IMR-90 (cell line): ENCODE results near the gene FCRL2. TPM values are rescaled to one million over a fixed set of nuclear protein-coding genes. Genes with fewer than 3 reads are reported as not detected.

Experiments
- ATAC-seq: fragments of 200-7000 bp; cut with Tn5 transposase; 2 replicates; pipeline ENCODE4 v1.9.1; 2020; ENCODE audit warnings: low read depth, mild to moderate bottlenecking, moderate library complexity
- BruUV-seq: library from RNA; stranded (reverse); fragments of 400-500 nt; replicated peaks from 2 replicates; lab custom pipeline; 2021; lab: Mats Ljungman, UMichigan
- CTCF ChIA-PET: fragments of 300-600 bp; formaldehyde crosslinking; extraction: SDS; loops from one replicate; lab custom pipeline; 2021; ENCODE audit warnings: antibody characterized with exemption; lab: Yijun Ruan, JAX
- POLR2A ChIA-PET: fragments of 300-600 bp; sonication (Branson Sonifier 250); formaldehyde crosslinking; loops from one replicate; lab custom pipeline; 2022; ENCODE audit warnings: antibody characterized with exemption; ENCODE audit not compliant: unreplicated experiment; lab: Charles Lee
- DNase-seq: peaks from one replicate; pipeline ENCODE4 v3.0.0; 2013
- H2AFZ ChIP-seq: replicated peaks from 2 replicates; pipeline ENCODE3; 2013; ENCODE audit warnings: low read length, mild to moderate bottlenecking; ENCODE audit not compliant: poor library complexity
- H2AK5ac ChIP-seq: 2 replicates; pipeline ENCODE4 v1.6.1; 2013; ENCODE audit warnings: low read depth, low read length, inconsistent platforms
- H2AK9ac ChIP-seq: replicated peaks from 2 replicates; pipeline ENCODE3; 2013; ENCODE audit warnings: mild to moderate bottlenecking, low read depth, low read length, moderate library complexity; ENCODE audit not compliant: poor library complexity
- H2BK120ac ChIP-seq: 2 replicates; pipeline ENCODE4 v1.6.1; 2013; ENCODE audit warnings: low read depth, low read length, inconsistent platforms
- H2BK15ac ChIP-seq: 3 replicates; pipeline ENCODE4 v1.6.1; 2013; ENCODE audit warnings: low read depth, low read length, inconsistent platforms
- H2BK20ac ChIP-seq: 2 replicates; pipeline ENCODE4 v1.6.1; 2013; ENCODE audit warnings: low read depth, mild to moderate bottlenecking, inconsistent platforms, low read length, moderate library complexity
- H2BK5ac ChIP-seq: 2 replicates; pipeline ENCODE4 v1.6.1; 2013; ENCODE audit warnings: mild to moderate bottlenecking, low read depth, low read length, inconsistent platforms; ENCODE audit not compliant: poor library complexity, severe bottlenecking
- H3K14ac ChIP-seq: replicated peaks from 2 replicates; pipeline ENCODE4 v1.6.1; 2013; ENCODE audit warnings: low read depth, low read length, inconsistent platforms
- H3K18ac ChIP-seq: 2 replicates; pipeline ENCODE4 v1.6.1; 2013; ENCODE audit warnings: low read depth, low read length, control low read depth
- H3K23ac ChIP-seq: 2 replicates; pipeline ENCODE4 v1.6.1; 2013; ENCODE audit warnings: low read depth, low read length, inconsistent platforms
- H3K27ac ChIP-seq: 2 replicates; pipeline ENCODE4 v1.5.1; 2013; ENCODE audit warnings: mild to moderate bottlenecking, control low read depth, low read length; ENCODE audit not compliant: insufficient read depth
- H3K27me3 ChIP-seq: 2 replicates; pipeline ENCODE4 v1.6.1; 2013; ENCODE audit warnings: low read length; ENCODE audit not compliant: control insufficient read depth, insufficient read depth
- H3K36me3 ChIP-seq: 2 replicates; pipeline ENCODE4 v1.6.1; 2013; ENCODE audit warnings: low read length, mixed read lengths; ENCODE audit not compliant: control insufficient read depth, insufficient read depth
- H3K4ac ChIP-seq: 2 replicates; pipeline ENCODE4 v1.6.1; 2013; ENCODE audit warnings: low read depth, low read length, inconsistent platforms
- H3K4me1 ChIP-seq: 2 replicates; pipeline ENCODE4 v1.6.1; 2013; ENCODE audit warnings: low read length, mixed read lengths; ENCODE audit not compliant: control insufficient read depth, insufficient read depth
- H3K4me2 ChIP-seq: 2 replicates; pipeline ENCODE4 v1.6.1; 2013; ENCODE audit warnings: low read depth, mild to moderate bottlenecking, control low read depth, low read length, moderate library complexity
- H3K4me3 ChIP-seq: 2 replicates; pipeline ENCODE4 v1.5.1; 2013; ENCODE audit warnings: low read depth, mild to moderate bottlenecking, control low read depth, low read length, moderate library complexity; ENCODE audit not compliant: insufficient read depth
- H3K56ac ChIP-seq: 2 replicates; pipeline ENCODE4 v1.6.1; 2013; ENCODE audit warnings: low read length, inconsistent platforms; ENCODE audit not compliant: insufficient read depth; ENCODE audit errors: extremely low read depth
- H3K79me1 ChIP-seq, 2 experiments: 2 replicates each; pipeline ENCODE4 v1.6.1; 2013; ENCODE audit warnings: low read length in 2 of 2, inconsistent platforms in 1 of 2, low read depth in 1 of 2
- H3K9ac ChIP-seq: 2 replicates; pipeline ENCODE4 v1.6.1; 2013; ENCODE audit warnings: low read depth, low read length, control low read depth
- H3K9me1 ChIP-seq: 2 replicates; pipeline ENCODE4 v1.6.1; 2013; ENCODE audit warnings: low read length, inconsistent platforms; ENCODE audit not compliant: insufficient read depth
- H3K9me3 ChIP-seq: 2 replicates; pipeline ENCODE4 v1.6.1; 2013; ENCODE audit warnings: low read length; ENCODE audit not compliant: control insufficient read depth, insufficient read depth
- H4K20me1 ChIP-seq: 2 replicates; pipeline ENCODE4 v1.6.1; 2013; ENCODE audit warnings: low read length, inconsistent platforms; ENCODE audit not compliant: insufficient read depth
- H4K5ac ChIP-seq: 2 replicates; pipeline ENCODE4 v1.6.1; 2013; ENCODE audit warnings: mild to moderate bottlenecking, low read depth, low read length, control low read depth
- H4K8ac ChIP-seq, 2 experiments: 2 replicates each; pipeline ENCODE4 v1.6.1; 2013; ENCODE audit warnings: low read depth in 2 of 2, low read length in 2 of 2, control low read depth in 1 of 2, inconsistent platforms in 1 of 2
- H4K91ac ChIP-seq: 2 replicates; pipeline ENCODE4 v1.6.1; 2013; ENCODE audit warnings: low read depth, low read length, inconsistent platforms; ENCODE audit not compliant: insufficient read depth
- CHD1 ChIP-seq: IDR thresholded peaks from 2 replicates; pipeline ENCODE4 v1.6.1; 2012; ENCODE audit warnings: low read depth, low read length, improper control_type of control experiment
- MXI1 ChIP-seq: IDR thresholded peaks from 2 replicates; pipeline ENCODE4 v1.6.1; 2012; ENCODE audit warnings: low read depth, mild to moderate bottlenecking, low read length, moderate library complexity, borderline replicate concordance
- RCOR1 ChIP-seq: IDR thresholded peaks from 2 replicates; pipeline ENCODE4 v1.6.1; 2012; ENCODE audit warnings: mild to moderate bottlenecking, low read length, improper control_type of control experiment; ENCODE audit not compliant: insufficient replicate concordance
- RFX5 ChIP-seq: IDR thresholded peaks from 2 replicates; pipeline ENCODE4 v1.8.0; 2012; ENCODE audit warnings: low read depth, mild to moderate bottlenecking, low read length, moderate library complexity
- dilution Hi-C: fragments of 300-500 bp; cut with HindIII; formaldehyde crosslinking; loops from one replicate; pipeline ENCODE4 v1.14.3; 2018; ENCODE audit warnings: low sequenced_read_pairs; ENCODE audit not compliant: unreplicated experiment
- in situ Hi-C: fragments of 300-500 bp; cut with MboI; formaldehyde crosslinking; loops from 3 replicates; pipeline ENCODE4 v1.14.3; 2019; ENCODE audit warnings: low sequenced_read_pairs, inconsistent platforms, mixed read lengths
- intact Hi-C: fragments of 100-400 bp; cut with micrococcal nuclease; formaldehyde crosslinking; loops from 2 replicates; pipeline ENCODE4 v1.10.0; 2022
- polyA plus RNA-seq, 3 experiments: library from polyadenylated mRNA; depleted of rRNA; stranded (reverse); fragments of >200 nt; gene quantifications; 2 replicates each; pipeline ENCODE4 v1.2.3, GENCODE V29; 2012; ENCODE audit warnings: low replicate concordance in 1 of 3
- total RNA-seq: library from RNA; depleted of rRNA; stranded (reverse); fragments of >200 nt; gene quantifications from 2 replicates; pipeline ENCODE4 v1.2.3, GENCODE V29; 2012

The FCRL2 gene
- total and polyA plus RNA-seq, 2 of the 4 experiments (the other 2 are of a cell fraction), result not detected

DNA sequence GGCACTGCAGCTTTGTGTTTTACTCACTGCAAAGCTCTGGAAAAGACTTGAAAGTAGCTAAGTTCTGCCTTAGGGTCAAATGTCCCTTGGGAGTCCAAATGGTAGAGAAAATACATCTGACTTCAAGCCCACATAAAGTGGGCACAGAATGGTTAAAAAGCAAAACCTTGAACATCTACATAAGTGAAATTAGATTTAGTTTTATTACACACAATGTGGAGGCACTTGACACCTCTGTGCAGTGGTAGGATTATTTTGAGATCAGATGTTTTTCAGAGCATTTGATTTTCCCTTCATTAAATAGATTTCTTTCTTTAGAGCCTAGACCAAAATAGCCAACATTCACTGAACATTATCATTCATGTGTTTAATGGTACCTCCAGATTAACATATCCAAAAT lies 65.1 kb downstream of the FCRL2 start:
- ATAC-seq (no peak), DNase-seq (no peak)
- no peak overlapping the region for H3K4ac ChIP-seq
- H3K4me1 ChIP-seq, result no peaks in the 10 kb centered on the region
- H2AK5ac ChIP-seq, result no peak overlapping the region
- H4K91ac ChIP-seq, result no peak overlapping the region
- intact Hi-C loops (no loop called here), dilution Hi-C loops (no loop called here), in situ Hi-C loops (no loop called here)
- ChIA-PET CTCF (no interaction called here), POLR2A (no interaction called here)
- no peaks in the 10 kb centered on the region for H3K9me3 ChIP-seq
- H2BK5ac ChIP-seq, result no peak overlapping the region
- H3K79me1 ChIP-seq, result no peaks in the 10 kb centered on the region
- no peak overlapping the region for H2AK9ac ChIP-seq
- no peak overlapping the region for H3K23ac ChIP-seq
- BruUV-seq, result no TSS peak
- H3K4me2 ChIP-seq, result no peak overlapping the region
- H2BK120ac ChIP-seq, result no peak overlapping the region
- H3K56ac ChIP-seq, result no peak overlapping the region
- no peak overlapping the region for H2AFZ ChIP-seq
- no peak overlapping the region for H4K5ac ChIP-seq
- no peak overlapping the region for H3K9ac ChIP-seq
- H3K9me1 ChIP-seq, result no peaks in the 10 kb centered on the region
- H3K27ac ChIP-seq, result no peak overlapping the region
- H3K18ac ChIP-seq, result no peak overlapping the region
- no peaks in the 10 kb centered on the region for H3K27me3 ChIP-seq
- H3K14ac ChIP-seq, result no peak overlapping the region
- no peak for TF ChIP-seq RFX5
- TF ChIP-seq RCOR1, result no peak
- no peak for TF ChIP-seq MXI1
- TF ChIP-seq CHD1, result no peak
- no peaks in the 10 kb centered on the region for H3K36me3 ChIP-seq
- no peak overlapping the region for H3K4me3 ChIP-seq
- no peak overlapping the region for H2BK15ac ChIP-seq
- H2BK20ac ChIP-seq, result no peak overlapping the region
- no peak overlapping the region for H4K8ac ChIP-seq
- H4K20me1 ChIP-seq, result no peaks in the 10 kb centered on the region
